GM19239 (cell line): ENCODE results near the gene AHI1.
"Not testable (repeated sequence)": the region's sequence is repeated elsewhere in the genome, so short reads cannot be mapped to it uniquely, and the experiment has no call there.

Experiments
- DNase-seq: peaks from one replicate; pipeline ENCODE4 v3.0.0; 2011; ENCODE audit warnings: low spot score; ENCODE audit not compliant: insufficient read length
- FAIRE-seq: peaks from 2 replicates; lab custom pipeline; 2011; peaks lifted over from hg19 to GRCh38; lab: Jason Lieb, UNC

AHI1 gene

GRCh38 chr6:135346747-135347146 lies 150.8 kb downstream of the AHI1 start:
- FAIRE-seq: no peak
- no peak for DNase-seq

- no peak for DNase-seq
Observed at GRCh38 chr6:135344526-135344925, 153.0 kb downstream of the AHI1 start.

GRCh38 chr6:135339920-135340319 lies 157.6 kb downstream of the AHI1 start:
- DNase-seq, FAIRE-seq: not testable (repeated sequence)

More at GRCh38 chr6:135344526-135344925, 153.0 kb downstream of the AHI1 start:
- FAIRE-seq: no peak

GRCh38 chr6:135334169-135334568 lies 163.4 kb downstream of the AHI1 start:
- peak; percentile 55 for FAIRE-seq

GRCh38 chr6:135331002-135331401 lies 166.5 kb downstream of the AHI1 start:
- DNase-seq: no peak
- no peak for FAIRE-seq

More at GRCh38 chr6:135334169-135334568, 163.4 kb downstream of the AHI1 start:
- no peak for DNase-seq

GRCh38 chr6:135329851-135330803 lies 167.4 kb downstream of the AHI1 start:
- peak; percentile 76 for FAIRE-seq
- no peak for DNase-seq

GRCh38 chr6:135328136-135328535 lies 169.4 kb downstream of the AHI1 start:
- DNase-seq (no peak), FAIRE-seq (no peak)

- FAIRE-seq (no peak), DNase-seq (no peak)
Observed at GRCh38 chr6:135325624-135326424, 171.7 kb downstream of the AHI1 start.

GRCh38 chr6:135324531-135324930 lies 173.0 kb downstream of the AHI1 start:
- DNase-seq (no peak), FAIRE-seq (no peak)

GRCh38 chr6:135323979-135324378 lies 173.6 kb downstream of the AHI1 start:
- no peak for DNase-seq
- FAIRE-seq: no peak

- DNase-seq: peak; percentile 32
- peak; percentile 95 for FAIRE-seq
Observed at GRCh38 chr6:135323202-135323668, 174.3 kb downstream of the AHI1 start.

- peak; percentile 75 for FAIRE-seq
- DNase-seq: peak; percentile 14
Observed at GRCh38 chr6:135322427-135323201, 174.9 kb downstream of the AHI1 start.

GRCh38 chr6:135320721-135321621 lies 176.6 kb downstream of the AHI1 start:
- DNase-seq: no peak
- peak; percentile 11 for FAIRE-seq

- DNase-seq: no peak
- FAIRE-seq: no peak
Observed at GRCh38 chr6:135319819-135320218, 177.7 kb downstream of the AHI1 start.

GRCh38 chr6:135318738-135319469 lies 178.6 kb downstream of the AHI1 start:
- DNase-seq (no peak), FAIRE-seq (no peak)

GRCh38 chr6:135314543-135314942 lies 183.0 kb downstream of the AHI1 start:
- FAIRE-seq (no peak), DNase-seq (no peak)

GRCh38 chr6:135311446-135312200 lies 185.9 kb downstream of the AHI1 start:
- FAIRE-seq: no peak
- no peak for DNase-seq

GRCh38 chr6:135310291-135310690 lies 187.2 kb downstream of the AHI1 start:
- FAIRE-seq: no peak
- no peak for DNase-seq
